Dedifferentiated amniotic fluid mesenchymal stem cell (primary cell): Measurements from ENCODE around the gene OXLD1.

Experiments
- DNase-seq: peaks from one replicate; pipeline ENCODE4 v3.0.0-alpha.2; 2016; ENCODE audit errors: extremely low spot score

OXLD1 gene

DNA sequence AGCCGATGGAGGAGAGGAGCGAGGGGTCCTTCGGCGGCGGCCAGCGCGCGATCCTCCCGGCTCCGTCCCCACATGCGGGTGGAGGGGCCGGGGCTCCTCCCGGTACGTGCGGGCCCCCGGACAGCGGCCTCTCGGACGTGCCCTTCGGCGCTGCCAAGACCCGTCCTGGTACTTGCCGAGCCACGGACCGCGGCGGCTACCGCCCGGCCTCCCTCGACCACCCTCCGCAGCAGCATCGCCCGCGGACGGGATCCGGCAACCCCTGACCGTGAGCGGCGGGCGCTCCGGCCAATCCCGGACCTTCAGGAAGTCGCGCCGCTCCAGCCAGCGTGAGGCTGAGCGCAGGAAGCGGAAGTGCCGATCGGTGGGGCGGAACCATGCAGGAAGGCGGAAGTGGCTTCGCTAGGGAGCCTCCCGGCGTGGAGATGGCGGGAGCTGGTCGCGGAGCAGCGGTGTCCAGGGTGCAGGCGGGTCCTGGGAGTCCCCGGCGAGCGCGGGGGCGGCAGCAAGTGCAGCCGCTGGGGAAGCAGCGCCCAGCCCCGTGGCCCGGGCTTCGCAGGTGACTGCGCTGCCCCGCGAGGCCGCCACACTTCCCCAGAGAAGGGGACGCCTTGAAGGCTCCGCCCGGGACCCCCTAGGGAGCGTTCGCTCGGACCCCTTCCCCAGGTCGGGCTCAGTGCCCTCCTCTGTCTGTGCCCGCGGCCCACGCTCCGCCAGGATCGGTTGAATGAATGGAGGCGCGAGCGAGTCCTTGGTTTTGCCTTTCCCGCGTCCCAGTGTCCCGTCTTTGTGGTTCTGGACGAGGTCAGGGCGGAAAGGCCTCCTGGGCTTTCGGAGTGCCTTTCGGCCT lies at the start of gene OXLD1, which contains the start of gene CCDC137:
OXLD1 (minus strand) TSS at position 264 of the 850 bp plus-strand sequence; CDS start at position 236, 28 bp downstream.
CCDC137 (plus strand) TSS at position 396 of the 850 bp plus-strand sequence; CDS start at position 426, 30 bp downstream.
- DNase-seq, result peak; percentile 97

GRCh38 chr17:81715107-81715871 lies 48.9 kb upstream of the OXLD1 start:
- DNase-seq, result no peak

DNA sequence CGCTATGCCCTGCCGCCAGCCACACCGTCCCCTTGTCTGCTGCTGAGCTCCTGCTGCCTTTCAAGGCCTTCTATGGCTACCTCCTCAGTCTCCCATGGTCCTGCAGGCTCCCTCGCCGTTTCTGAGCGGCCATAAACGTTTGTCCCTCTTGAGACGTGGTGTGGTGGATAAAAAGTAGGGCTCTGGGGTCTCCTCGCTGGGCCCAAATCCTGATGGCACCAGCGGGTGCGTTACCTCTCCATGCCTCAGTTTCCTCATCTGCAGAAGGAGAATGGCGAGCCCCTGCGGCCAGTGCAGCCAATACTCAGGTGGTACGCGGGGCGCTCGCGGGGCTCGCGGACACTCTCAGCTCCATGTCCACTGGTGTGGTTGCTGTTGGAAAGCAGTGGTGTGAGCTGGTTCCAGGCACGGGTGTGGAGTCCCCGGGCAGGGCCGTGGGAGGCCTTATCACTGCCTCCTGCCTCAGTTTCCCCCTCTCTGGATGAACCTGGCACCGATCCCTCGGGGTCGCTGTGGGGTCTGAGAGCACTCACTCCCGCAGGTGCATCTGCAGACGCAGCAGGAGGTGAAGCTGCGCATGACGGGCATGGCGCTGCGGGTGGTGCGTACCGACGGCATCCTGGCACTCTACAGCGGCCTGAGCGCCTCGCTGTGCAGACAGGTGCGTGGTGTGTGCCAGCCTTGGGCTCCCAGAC lies 48.2 kb upstream of the OXLD1 start:
- DNase-seq, result no peak

DNA sequence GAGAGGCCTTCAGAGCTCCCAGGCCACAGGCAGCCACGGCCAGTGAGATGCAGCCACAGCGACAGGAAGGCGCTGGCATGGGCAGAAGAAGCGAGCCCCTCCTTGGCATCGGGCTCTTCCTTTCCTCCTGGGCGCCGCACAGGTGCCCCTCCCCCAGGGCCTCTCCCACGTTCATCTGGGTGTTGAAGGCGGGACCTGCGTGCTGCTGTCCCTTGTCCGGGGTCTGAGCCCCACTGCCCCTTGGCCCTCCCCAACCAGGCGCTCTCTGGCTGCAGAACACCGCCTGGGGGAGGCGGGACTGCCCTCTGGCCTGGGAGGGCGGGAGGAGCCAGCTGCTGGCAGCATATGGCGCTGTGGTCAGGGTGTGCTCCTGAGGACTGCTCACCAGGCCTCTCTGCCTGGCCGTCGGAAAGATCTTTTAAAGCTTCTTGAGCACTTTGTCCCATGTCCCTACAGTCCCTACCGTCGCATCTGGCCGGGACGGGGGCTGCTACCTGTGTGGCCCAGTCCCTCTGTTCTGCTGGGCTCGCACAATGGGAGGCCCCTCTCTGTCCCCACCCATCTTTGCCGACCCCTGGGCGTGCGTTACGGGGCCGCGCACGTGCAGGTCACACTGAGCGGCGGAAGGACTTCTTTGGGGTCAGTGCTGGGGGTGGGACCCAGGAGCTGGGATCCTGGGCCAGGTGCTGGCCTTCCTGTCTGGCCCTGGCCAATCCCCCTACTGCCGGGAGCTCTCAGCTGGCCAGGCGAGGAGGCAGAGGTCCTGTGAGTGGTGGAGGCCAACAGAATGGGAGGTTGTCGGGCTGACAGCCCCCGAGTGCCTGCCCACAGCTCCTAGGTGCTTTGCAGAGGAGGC lies 47.4 kb upstream of the OXLD1 start:
- DNase-seq, result no peak

DNA sequence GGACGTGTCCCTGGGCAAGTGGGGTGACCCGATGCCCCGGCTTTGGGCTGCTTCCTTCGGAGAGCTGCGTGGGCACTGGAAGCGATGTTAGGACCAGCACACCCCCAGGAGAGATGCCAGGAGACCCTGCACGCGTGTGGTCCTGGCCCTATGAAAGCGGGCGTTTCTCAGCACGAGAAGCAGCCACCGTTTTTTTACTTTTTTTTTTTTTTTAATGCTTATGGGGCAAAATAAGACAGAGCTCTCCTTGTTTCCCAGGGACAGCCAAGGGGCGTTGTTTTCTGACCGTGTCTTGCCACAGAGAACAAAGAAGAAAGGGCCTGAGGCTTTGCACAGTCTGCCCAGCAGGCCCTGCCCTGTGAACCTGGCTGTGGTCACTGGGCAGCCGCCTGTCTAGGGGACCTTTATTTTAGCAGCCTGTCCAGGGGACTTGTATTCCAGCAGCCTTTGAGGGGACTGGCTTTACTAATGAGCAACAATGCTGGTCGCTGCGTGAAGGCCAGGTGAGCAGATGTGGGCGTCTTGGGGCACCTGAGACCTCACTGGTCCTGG lies 46.7 kb upstream of the OXLD1 start:
- DNase-seq, result no peak

GRCh38 chr17:81712468-81713003 lies 46.1 kb upstream of the OXLD1 start:
- no peak for DNase-seq

DNA sequence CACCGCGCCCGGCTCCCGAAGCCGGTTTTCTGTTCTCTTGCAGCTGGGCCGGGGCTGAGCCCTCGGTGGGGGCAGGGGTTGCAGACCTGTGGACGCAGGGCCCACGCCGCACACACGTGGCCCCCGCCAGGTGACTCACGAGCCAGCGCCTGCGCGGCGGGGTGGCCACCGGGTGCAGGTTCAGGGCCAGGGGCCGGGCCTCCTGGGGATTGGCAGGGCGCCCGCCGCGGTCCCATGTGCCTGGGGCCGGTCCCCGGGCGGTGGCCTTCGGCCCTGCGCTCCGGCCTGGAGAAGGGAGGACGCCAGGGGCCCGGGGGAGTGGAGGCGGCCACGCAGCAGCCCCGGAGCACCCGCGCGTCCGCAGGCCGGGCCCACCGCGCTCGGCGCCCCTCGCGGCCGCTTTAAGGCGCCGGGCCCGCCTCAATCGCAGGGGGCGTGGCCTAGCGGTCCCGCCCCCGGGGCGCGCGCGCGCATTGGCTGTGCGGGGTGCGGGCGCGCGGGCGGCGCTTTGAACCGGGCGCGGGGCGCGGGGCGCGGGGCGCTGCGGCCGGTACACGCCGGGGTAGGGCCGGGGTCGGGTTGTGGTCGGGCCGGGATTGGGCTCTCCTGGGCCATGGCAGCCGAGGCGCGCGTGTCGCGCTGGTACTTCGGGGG lies 45.5 kb upstream of the OXLD1 start, which contains the start of gene SLC25A10:
SLC25A10 (plus strand) TSS at position 471 of the 654 bp plus-strand sequence; CDS start at position 614, 143 bp downstream.
- peak; percentile 22 for DNase-seq

DNA sequence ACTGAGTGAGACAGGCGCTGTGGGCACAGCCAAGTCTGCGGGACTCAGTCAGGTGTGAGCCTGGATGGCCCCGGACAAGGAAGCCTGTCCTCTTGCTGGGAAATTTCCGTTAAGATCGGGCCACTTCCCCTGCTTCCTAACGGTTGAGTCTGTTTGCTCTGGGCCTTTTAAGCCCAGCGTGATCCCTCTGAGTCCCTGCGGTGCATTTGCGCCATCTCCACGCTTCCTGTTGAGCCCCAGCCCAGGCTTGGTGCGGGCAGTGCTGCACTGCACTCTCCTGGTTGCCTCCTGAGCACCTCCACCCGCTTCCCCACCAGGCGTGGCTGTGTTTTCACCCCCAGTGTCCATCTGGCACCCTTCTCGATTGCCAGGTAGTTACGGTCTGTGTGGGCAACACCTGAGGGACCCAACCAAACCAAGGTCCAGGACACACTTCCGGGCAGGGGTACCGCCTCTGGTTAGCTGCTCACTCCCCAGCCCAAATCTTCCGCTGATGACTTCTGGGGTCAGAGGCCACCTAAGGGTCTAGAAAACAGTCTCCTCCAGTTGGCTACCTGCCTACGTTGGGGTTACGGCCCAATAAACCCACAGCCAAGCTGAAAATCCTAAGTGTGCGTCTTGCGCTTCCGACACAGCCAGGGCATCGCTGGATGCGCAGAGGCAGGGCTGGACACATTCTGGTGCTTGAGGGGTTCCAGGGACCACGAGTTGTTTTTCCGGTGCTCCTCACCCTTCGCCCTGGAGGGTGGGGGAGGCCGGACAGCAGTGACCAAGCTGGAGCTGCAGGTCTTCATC lies 44.3 kb upstream of the OXLD1 start:
- DNase-seq, result no peak

DNA sequence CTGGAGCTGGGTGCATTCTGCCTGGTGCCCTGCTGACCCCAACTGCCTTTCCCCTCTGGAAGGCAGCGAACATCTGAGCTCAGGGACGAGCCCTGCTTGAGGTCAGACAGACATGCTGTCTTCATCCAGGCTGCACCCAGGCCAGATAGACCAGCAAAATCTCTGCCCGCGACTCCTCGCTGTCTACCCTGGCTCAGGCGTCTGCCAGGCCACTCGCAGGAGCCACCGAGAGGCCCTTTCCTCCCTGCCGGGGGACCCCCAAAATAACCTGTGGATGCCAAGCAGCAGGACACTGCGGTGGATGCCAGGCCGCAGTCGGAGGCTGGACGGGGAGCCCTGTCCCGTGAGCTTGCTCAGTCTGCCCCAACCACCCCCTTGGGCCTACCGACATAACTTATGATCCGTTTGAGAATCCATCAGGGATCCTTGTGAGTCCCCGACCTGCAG lies 42.4 kb upstream of the OXLD1 start:
- no peak for DNase-seq

DNA sequence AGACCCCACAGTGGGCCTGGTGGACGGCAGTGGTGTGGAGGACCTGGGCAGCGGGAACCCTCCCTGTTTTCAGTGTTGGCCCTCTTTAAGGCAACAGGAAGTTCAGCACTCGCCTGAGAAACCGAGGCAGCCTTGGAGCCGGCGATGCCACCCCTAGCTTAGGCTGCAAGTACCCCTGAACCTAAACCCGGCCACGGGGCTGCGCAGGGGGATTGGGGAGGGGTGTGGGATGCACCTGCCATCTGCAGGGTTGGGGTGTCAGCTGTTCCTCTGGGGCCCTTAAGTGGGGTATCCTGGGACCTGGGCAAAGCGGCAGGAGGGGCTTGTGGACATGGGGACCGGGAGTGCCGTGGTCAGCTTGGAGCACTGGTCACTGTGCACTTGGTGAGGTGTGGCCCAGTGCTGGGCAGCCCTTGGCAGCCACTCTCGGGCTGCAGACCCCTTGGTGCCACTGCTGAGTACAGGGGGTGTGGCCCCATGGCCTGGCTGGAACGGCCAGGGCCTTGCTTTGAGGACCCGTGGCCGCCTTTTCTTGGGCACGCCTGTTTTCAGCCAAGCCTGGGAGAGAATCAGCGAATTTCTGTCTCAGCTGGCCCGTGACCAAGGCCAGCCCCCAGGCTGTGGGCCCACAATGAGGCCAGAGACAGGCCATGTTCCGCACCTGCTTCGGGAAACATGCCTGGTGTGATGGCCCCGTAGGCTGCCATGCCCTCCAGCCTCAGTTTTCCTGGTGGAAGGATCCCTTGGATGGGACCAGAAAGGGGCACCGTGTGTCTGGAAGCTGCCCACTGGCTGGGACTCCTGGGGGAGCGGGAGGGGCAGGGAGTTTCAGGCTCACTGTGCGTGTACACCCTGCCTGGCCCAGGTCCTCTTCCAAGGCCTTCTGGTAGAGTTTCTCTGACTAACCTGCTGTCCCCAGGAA lies 41.6 kb upstream of the OXLD1 start:
- no peak for DNase-seq

DNA sequence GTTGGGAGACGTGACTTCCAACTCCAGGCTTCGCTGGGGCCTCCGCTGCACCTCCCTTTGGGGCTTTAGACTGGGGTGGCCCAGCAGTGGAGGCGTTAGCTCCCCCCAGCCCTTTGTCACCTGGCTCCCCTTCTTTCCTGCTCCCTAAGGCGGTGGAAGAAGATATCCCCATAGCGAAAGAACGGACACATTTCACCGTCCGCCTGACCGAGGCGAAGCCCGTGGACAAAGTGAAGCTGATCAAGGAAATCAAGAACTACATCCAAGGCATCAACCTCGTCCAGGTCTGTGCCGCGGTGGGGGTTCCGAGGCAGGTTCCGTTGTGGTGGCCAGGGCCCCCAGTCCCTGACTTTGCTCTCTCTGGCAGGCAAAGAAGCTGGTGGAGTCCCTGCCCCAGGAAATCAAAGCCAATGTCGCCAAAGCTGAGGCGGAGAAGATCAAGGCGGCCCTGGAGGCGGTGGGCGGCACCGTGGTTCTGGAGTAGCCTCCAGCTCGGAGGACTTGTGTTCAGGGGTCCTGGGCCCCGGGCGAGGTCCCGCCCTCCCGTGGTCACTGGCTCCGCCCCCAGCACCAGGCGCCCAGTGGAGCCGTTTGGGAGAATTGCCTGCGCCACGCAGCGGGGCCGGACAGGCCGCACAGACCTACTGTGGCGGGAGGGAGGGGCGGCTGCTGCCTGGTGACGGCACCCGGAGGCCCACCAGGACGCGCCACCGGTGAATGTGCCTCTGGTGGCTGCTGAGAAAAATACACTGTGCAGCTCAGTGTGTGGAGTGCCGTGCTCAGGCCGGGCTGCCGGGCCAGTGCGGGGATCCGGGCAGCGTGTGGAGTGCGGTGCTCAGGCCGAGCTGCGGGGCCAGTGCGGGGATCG lies 40.6 kb upstream of the OXLD1 start:
- no peak for DNase-seq

GRCh38 chr17:81706232-81706611 lies 39.8 kb upstream of the OXLD1 start:
- DNase-seq, result no peak

DNA sequence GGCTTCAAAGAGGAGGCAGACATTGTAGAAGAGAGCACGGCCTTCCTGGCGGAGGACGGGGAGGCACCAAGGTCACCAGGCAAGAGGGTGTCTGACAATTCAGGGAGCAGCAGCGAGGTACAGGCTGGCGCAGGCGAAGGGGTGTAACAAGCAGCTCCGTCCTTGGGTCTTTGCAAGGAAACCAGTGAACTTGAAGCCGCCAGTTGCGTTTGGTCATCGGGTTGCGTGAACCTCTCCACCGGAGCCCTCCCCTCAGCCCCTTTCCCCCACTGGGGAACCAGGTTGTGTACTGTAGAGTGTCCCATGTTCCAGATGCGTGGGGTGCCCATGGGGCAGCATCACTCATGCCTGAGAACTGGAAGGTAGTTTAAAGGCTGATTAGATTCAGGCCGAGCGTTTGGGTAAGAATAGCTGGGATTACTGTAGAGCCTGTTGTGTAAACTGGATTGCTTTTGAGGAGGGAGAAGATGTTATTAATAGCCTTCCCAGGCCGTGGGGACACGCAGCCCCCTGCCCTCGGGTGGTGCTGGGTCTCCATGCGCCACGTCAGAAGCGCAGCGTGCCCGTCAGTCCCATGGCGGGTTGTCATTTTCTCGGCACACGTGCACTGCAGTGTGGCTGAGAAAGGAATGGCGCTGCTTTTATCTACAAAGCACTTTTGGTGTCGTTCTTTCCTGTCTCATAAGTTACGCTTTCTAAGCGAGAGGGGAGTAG lies 39.3 kb upstream of the OXLD1 start:
- no peak for DNase-seq

GRCh38 chr17:81703747-81704654 lies 37.6 kb upstream of the OXLD1 start:
- no peak for DNase-seq
